ENCODE measurements around the gene THBD.

- TF ChIP-seq CTCF (IDR thresholded peaks at IDR 0.05) (no peak), POLR2A (IDR thresholded peaks at IDR 0.05) (no peak)
Observed at GRCh38 chr20:23000232-23000947, 49.1 kb downstream of the THBD start.

All from right lobe of liver (tissue), 4 donors.